Neural progenitor cell (in vitro differentiated cells): ENCODE measurements around the gene SCFD1. TPM values are rescaled to one million over a fixed set of nuclear protein-coding genes. Genes with fewer than 3 reads are reported as not detected.

Experiments used
- DNase-seq: peaks from one replicate; pipeline ENCODE4 v3.0.0-alpha.2; 2016; ENCODE audit warnings: low spot score
- H2AFZ ChIP-seq: fragments of 200-600 bp; sonication (generic); replicated peaks from 2 replicates; pipeline ENCODE4 v1.6.1; 2016; ENCODE audit warnings: antibody characterized with exemption
- H3F3A ChIP-seq: fragments of 200-600 bp; sonication (generic); 2 replicates; pipeline ENCODE4 v1.6.1; 2016; ENCODE audit warnings: antibody characterized with exemption, low read depth
- H3K27ac ChIP-seq: fragments of 200-600 bp; sonication (generic); 2 replicates; pipeline ENCODE4 v1.5.1; 2016; ENCODE audit warnings: mild to moderate bottlenecking
- H3K27me3 ChIP-seq: fragments of 200-600 bp; sonication (generic); 2 replicates; pipeline ENCODE4 v1.6.1; 2016; ENCODE audit warnings: mild to moderate bottlenecking, moderate library complexity
- H3K36me3 ChIP-seq: fragments of 200-600 bp; sonication (generic); 2 replicates; pipeline ENCODE4 v1.5.1; 2016
- H3K4me1 ChIP-seq: fragments of 200-600 bp; sonication (generic); 2 replicates; pipeline ENCODE4 v1.6.1; 2016; ENCODE audit warnings: mixed run types
- H3K4me2 ChIP-seq: fragments of 200-600 bp; sonication (generic); 2 replicates; pipeline ENCODE4 v1.6.1; 2016
- H3K4me3 ChIP-seq: fragments of 200-600 bp; sonication (generic); 2 replicates; pipeline ENCODE4 v1.5.1; 2016
- H3K79me2 ChIP-seq: fragments of 200-600 bp; sonication (generic); 2 replicates; pipeline ENCODE4 v1.6.1; 2016; ENCODE audit warnings: low read depth
- H3K9ac ChIP-seq: fragments of 200-600 bp; sonication (generic); 2 replicates; pipeline ENCODE4 v1.6.1; 2016
- H3K9me3 ChIP-seq: fragments of 200-600 bp; sonication (generic); 2 replicates; pipeline ENCODE4 v1.5.1; 2016; ENCODE audit warnings: low read depth
- H4K20me1 ChIP-seq: fragments of 200-600 bp; sonication (generic); 2 replicates; pipeline ENCODE4 v1.6.1; 2016; ENCODE audit warnings: low read depth
- H3K27ac Mint-ChIP-seq: 3 replicates; pipeline ENCODE4 v1.8.0; 2021; ENCODE audit warnings: mixed read lengths
- H3K27me3 Mint-ChIP-seq: 2 replicates; pipeline ENCODE4 v1.8.0; 2022; ENCODE audit warnings: low read depth, mild to moderate bottlenecking, inconsistent platforms, moderate library complexity, mixed read lengths; ENCODE audit not compliant: insufficient read depth
- H3K36me3 Mint-ChIP-seq: 3 replicates; pipeline ENCODE4 v1.8.0; 2021; ENCODE audit warnings: mixed read lengths
- H3K4me1 Mint-ChIP-seq: 3 replicates; pipeline ENCODE4 v1.8.0; 2021; ENCODE audit warnings: mixed read lengths
- H3K4me3 Mint-ChIP-seq: 3 replicates; pipeline ENCODE4 v1.8.0; 2021; ENCODE audit warnings: mild to moderate bottlenecking, moderate library complexity, mixed read lengths
- H3K9me3 Mint-ChIP-seq: 3 replicates; pipeline ENCODE4 v1.8.0; 2020; ENCODE audit warnings: mixed read lengths
- EZH2 ChIP-seq: fragments of 200-600 bp; sonication (generic); IDR thresholded peaks from 2 replicates; pipeline ENCODE4 v1.6.1; 2017; ENCODE audit warnings: antibody characterized with exemption, mild to moderate bottlenecking, moderate library complexity
- EZH2phosphoT487 ChIP-seq: fragments of 200-600 bp; sonication (generic); IDR thresholded peaks from 2 replicates; pipeline ENCODE4 v1.6.1; 2017; ENCODE audit warnings: antibody characterized with exemption
- total RNA-seq: library from RNA; depleted of rRNA; stranded (reverse); fragments of >200 nt; gene quantifications from 2 replicates; pipeline ENCODE4 v1.2.3, GENCODE V29; 2015; ENCODE audit warnings: low replicate concordance
- TF ChIP-seq, protein P1 (sequence below): fragments of 200-600 bp; sonication (generic); IDR thresholded peaks from 2 replicates; pipeline ENCODE4 v1.5.1; 2017; ENCODE audit warnings: antibody characterized with exemption, mild to moderate bottlenecking

Gene SCFD1
- total RNA-seq, 1 donor from 2014 or later = 115 TPM

DNA sequence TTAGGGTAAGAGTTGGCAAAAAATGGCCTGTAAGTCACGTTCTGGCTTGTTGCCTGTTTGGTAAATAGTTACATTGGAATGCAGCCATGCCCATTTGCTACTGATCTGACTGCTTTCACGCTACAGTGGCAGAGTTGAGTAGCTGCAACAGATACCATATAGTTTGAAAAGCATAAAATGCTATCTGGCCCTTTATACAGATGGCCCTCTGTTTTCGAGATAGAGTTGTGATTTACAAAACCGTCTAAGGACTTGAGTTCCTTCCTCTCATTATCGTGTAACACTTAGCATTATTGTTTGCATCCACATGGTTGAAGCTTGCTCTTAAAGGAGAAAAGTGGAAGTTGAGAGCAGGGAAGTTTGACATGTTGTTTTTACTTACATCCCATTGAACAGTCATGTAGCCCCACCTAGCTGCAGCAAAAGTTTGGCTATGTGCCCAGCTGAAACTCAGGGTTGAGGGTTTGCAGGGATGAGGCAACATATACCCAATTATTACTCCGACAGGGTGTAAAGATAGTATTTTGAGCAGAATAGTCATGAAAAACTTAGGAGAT is 11.3 kb upstream of the SCFD1 start:
- Histone ChIP-seq H3K79me2 (no peaks in the 10 kb centered on the region), H3K27ac (no peak overlapping the region), H4K20me1 (no peaks in the 10 kb centered on the region), H3K4me3 (no peak overlapping the region), H2AFZ (no peak overlapping the region), H3K9me3 (no peaks in the 10 kb centered on the region), H3K36me3 (peaks cover 35% of the 10 kb centered on the region), H3K4me1 (no peaks in the 10 kb centered on the region), H3K9ac (no peak overlapping the region), H3F3A (peaks cover 10% of the 10 kb centered on the region), H3K27me3 (no peaks in the 10 kb centered on the region), H3K4me2 (no peak overlapping the region)
- Mint-ChIP-seq H3K27me3 (no peaks in the 10 kb centered on the region), H3K4me3 (no peak overlapping the region), H3K9me3 (no peaks in the 10 kb centered on the region), H3K36me3 (peaks cover 11% of the 10 kb centered on the region), H3K27ac (peak overlapping the region; percentile 31), H3K4me1 (no peaks in the 10 kb centered on the region)
- DNase-seq = no peak
- TF ChIP-seq, protein P1, sequence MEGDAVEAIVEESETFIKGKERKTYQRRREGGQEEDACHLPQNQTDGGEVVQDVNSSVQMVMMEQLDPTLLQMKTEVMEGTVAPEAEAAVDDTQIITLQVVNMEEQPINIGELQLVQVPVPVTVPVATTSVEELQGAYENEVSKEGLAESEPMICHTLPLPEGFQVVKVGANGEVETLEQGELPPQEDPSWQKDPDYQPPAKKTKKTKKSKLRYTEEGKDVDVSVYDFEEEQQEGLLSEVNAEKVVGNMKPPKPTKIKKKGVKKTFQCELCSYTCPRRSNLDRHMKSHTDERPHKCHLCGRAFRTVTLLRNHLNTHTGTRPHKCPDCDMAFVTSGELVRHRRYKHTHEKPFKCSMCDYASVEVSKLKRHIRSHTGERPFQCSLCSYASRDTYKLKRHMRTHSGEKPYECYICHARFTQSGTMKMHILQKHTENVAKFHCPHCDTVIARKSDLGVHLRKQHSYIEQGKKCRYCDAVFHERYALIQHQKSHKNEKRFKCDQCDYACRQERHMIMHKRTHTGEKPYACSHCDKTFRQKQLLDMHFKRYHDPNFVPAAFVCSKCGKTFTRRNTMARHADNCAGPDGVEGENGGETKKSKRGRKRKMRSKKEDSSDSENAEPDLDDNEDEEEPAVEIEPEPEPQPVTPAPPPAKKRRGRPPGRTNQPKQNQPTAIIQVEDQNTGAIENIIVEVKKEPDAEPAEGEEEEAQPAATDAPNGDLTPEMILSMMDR = peak; percentile 8
- no peak for TF ChIP-seq EZH2

- Histone ChIP-seq H3K27me3 (no peaks in the 10 kb centered on the region), H3K79me2 (no peaks in the 10 kb centered on the region), H3F3A (peaks cover 36% of the 10 kb centered on the region), H3K4me2 (no peak overlapping the region), H3K4me3 (no peak overlapping the region), H2AFZ (no peak overlapping the region), H3K27ac (no peak overlapping the region), H4K20me1 (no peaks in the 10 kb centered on the region), H3K36me3 (peaks cover 43% of the 10 kb centered on the region), H3K4me1 (no peaks in the 10 kb centered on the region), H3K9ac (no peak overlapping the region), H3K9me3 (no peaks in the 10 kb centered on the region)
- Mint-ChIP-seq H3K4me3 (no peak overlapping the region), H3K27me3 (no peaks in the 10 kb centered on the region), H3K4me1 (no peaks in the 10 kb centered on the region), H3K36me3 (peaks cover 15% of the 10 kb centered on the region), H3K27ac (no peak overlapping the region), H3K9me3 (no peaks in the 10 kb centered on the region)
- TF ChIP-seq, protein P1 = no peak
- TF ChIP-seq EZH2phosphoT487 (no peak), EZH2 (no peak)
- no peak for DNase-seq
These were observed 8.0 kb upstream of the SCFD1 start for GRCh38 chr14:30614155-30614554.

- H3K27ac ChIP-seq = no peak overlapping the region
- no peak overlapping the region for H3K4me2 ChIP-seq
These were observed 1.9 kb upstream of the SCFD1 start for GRCh38 chr14:30620178-30620577.

More at GRCh38 chr14:30620178-30620577, 1.9 kb upstream of the SCFD1 start:
- H3K27ac Mint-ChIP-seq = no peak overlapping the region
- H3K27me3 ChIP-seq = no peaks in the 10 kb centered on the region
- DNase-seq = no peak
- peaks cover 19% of the 10 kb centered on the region for H3K36me3 ChIP-seq
- TF ChIP-seq EZH2 (no peak), EZH2phosphoT487 (no peak)
- TF ChIP-seq, protein P1 = no peak
- peaks cover 19% of the 10 kb centered on the region for H3K4me1 Mint-ChIP-seq
- H3K36me3 Mint-ChIP-seq = peaks cover 13% of the 10 kb centered on the region
- peak overlapping the region; percentile 46 for H3K4me3 Mint-ChIP-seq
- no peak overlapping the region for H2AFZ ChIP-seq
- H3K27me3 Mint-ChIP-seq = no peaks in the 10 kb centered on the region
- H3F3A ChIP-seq = peaks cover 61% of the 10 kb centered on the region
- no peaks in the 10 kb centered on the region for H3K9me3 ChIP-seq
- H3K9ac ChIP-seq = no peak overlapping the region
- no peak overlapping the region for H3K4me3 ChIP-seq
- H3K79me2 ChIP-seq = peaks cover 31% of the 10 kb centered on the region
- H3K9me3 Mint-ChIP-seq = no peaks in the 10 kb centered on the region
- H3K4me1 ChIP-seq = peaks cover 14% of the 10 kb centered on the region
- H4K20me1 ChIP-seq = peaks cover 14% of the 10 kb centered on the region
